Measurements from ENCODE around the gene SRP9.

DNA sequence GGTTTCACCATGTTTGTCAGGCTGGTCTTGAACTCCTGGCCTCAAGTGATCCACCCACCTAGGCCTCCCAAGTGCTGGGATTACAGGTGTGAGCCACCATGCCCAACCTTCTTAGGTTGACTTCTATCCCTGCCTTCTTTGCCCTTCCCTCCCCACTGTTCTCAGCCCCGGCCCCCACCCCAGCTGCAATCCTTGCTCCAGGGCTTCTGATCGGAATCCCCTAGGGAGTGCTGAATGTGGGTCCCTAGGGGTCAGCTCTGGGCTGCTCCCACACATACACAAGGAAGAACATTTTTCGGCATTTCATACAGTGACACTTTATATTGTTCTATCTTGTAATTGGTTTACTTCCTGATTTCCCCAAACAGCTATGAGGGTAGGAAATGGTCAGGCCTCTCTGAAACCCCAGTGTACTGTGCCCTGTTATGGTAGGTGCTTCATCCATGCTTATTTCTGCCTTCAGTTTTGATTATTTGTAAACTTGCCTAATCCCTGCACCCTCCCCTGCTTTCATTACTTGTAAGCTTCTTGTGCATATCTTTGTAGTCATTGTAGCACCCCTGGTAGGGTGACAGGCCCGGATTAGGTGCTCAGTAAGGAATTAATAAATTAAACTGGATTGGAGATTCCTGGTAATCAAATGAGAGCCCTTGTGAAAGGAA lies 5.8 kb upstream of the SRP9 start:
- TF ChIP-seq, protein P1, sequence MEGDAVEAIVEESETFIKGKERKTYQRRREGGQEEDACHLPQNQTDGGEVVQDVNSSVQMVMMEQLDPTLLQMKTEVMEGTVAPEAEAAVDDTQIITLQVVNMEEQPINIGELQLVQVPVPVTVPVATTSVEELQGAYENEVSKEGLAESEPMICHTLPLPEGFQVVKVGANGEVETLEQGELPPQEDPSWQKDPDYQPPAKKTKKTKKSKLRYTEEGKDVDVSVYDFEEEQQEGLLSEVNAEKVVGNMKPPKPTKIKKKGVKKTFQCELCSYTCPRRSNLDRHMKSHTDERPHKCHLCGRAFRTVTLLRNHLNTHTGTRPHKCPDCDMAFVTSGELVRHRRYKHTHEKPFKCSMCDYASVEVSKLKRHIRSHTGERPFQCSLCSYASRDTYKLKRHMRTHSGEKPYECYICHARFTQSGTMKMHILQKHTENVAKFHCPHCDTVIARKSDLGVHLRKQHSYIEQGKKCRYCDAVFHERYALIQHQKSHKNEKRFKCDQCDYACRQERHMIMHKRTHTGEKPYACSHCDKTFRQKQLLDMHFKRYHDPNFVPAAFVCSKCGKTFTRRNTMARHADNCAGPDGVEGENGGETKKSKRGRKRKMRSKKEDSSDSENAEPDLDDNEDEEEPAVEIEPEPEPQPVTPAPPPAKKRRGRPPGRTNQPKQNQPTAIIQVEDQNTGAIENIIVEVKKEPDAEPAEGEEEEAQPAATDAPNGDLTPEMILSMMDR (IDR thresholded peaks at IDR 0.05; ENCODE audit: low read depth, low read length, poor library complexity, severe bottlenecking) = no peak
- TF ChIP-seq EZH2phosphoT487 (IDR thresholded peaks at IDR 0.05; ENCODE audit: borderline replicate concordance, low read length) = no peak
